ENCODE data around the gene DGKG. TPM values are rescaled to one million over a fixed set of nuclear protein-coding genes. Genes with fewer than 3 reads are reported as not detected.

Gene DGKG
- total RNA-seq, 4 donors from 2014 or later: 0.84 to 5.8 (median 2.9) TPM

- TF ChIP-seq CTCF (IDR thresholded peaks at IDR 0.05): no peak
- no peak for DNase-seq (ENCODE audit: low spot score)
These were observed 219.6 kb downstream of the DGKG start for GRCh38 chr3:186142393-186142932.

GRCh38 chr3:186141790-186142189, 220.2 kb downstream of the DGKG start:
- ATAC-seq (ENCODE audit: low FRiP score): no peak
- TF ChIP-seq CTCF (IDR thresholded peaks at IDR 0.05): no peak
- DNase-seq (ENCODE audit: low spot score): no peak

More at GRCh38 chr3:186142393-186142932, 219.6 kb downstream of the DGKG start:
- no peak for ATAC-seq (ENCODE audit: low FRiP score)

DNA sequence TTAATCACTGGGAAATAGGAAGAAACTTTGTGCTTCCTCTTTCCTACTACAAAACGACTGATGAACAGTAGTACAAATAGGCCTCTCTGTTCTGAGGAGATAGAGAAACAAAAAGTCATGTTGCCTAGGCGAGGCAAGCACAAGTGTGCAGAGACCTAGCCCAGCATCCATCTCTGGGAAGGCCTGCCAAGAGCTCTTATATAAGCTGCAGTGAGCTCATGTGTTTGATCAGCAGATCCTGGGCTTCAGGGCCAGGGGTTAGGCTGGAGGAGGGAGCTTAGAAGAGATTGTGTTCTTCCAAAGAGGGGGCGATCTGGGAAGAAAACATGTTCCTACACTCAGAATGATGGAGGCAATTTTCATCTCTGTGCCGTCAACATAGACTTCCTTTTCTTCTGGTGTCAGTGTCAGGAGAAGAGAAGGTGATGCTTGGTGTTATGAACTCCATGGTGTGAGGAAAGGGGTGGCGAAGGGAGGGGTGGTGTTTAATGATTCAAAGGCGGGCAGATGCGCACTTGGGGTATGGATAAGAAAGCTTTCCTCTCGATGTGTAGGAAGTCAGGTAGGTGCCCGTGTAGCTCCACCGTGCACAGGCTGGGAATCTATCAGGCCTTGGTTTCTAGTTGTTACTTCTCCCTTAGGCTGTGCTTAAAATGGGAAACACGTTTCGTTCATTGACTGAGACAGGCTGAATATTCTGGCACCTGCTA, 223.6 kb downstream of the DGKG start:
- TF ChIP-seq CTCF (IDR thresholded peaks at IDR 0.05): no peak
- ATAC-seq (ENCODE audit: low FRiP score) (no peak), DNase-seq (ENCODE audit: low spot score) (no peak)

DNA sequence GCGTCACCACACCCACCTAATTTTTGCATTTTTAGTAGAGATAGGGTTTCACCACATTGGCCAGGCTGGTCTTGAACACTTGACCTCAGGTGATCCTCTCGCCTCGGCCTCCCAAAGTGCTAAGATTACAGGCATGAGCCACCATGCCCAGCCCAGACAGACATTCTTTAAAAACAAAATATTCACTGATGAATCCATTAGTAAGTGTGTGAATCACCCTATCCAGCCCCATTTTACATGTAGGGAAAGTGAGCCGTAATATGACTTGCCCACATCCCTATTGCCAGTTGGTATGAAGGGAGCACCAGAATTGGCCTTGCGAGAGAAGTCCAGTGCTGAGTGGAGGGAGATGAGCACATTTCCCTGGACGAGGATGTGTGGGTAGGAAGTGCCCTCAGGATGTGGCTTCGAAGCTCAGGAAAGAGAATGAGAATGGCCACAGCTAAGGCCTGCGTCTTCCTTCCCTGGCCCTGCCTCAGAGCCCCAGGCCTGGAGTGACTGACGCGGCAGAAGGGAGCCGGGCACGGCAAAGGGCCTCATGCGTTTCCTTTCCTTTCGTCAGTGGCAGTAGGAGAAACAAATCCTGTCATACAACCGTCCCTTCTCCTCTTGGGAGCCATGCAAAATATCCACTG, 224.9 kb downstream of the DGKG start:
- ATAC-seq (ENCODE audit: low FRiP score): no peak
- no peak for TF ChIP-seq CTCF (IDR thresholded peaks at IDR 0.05)

DNA sequence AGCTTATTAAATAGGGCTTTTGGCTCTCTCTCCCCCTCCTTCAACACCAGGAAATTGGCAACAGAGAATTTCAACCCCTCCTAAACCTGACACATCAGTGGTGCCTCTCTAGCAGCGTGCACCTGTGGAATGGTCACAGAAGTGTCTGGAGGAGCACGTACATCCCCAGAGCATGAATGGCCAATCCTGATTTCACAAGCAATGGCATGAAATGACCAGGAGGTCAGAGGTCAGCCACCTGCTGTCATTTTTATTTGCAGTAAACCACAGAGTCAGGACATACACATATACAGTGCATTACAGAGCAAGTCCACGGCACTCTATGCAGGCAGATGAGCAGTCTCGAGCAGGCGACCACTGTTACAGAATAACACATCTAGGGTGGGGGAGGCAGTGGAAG, 228.1 kb downstream of the DGKG start:
- ATAC-seq (ENCODE audit: low FRiP score) (no peak), DNase-seq (ENCODE audit: low spot score) (no peak)
- TF ChIP-seq CTCF (IDR thresholded peaks at IDR 0.05): no peak

More for the DNA sequence above, 224.9 kb downstream of the DGKG start:
- DNase-seq (ENCODE audit: low spot score): no peak

- no peak for TF ChIP-seq CTCF (IDR thresholded peaks at IDR 0.05)
- ATAC-seq (ENCODE audit: low FRiP score) (no peak), DNase-seq (ENCODE audit: low spot score) (no peak)
These were observed 229.5 kb downstream of the DGKG start for GRCh38 chr3:186132487-186132886.

Data from omental fat pad (tissue), 4 donors.